HCT116 (cell line): ENCODE measurements around the gene ASF1A. TPM values are rescaled to one million over a fixed set of nuclear protein-coding genes. Genes with fewer than 3 reads are reported as not detected.

Source experiments
- POLR2AphosphoS5 ChIP-seq: IDR thresholded peaks from 2 replicates; pipeline ENCODE4 v1.6.1; 2011; ENCODE audit warnings: mild to moderate bottlenecking, low read depth, low read length, moderate library complexity
- RAD21 ChIP-seq: IDR thresholded peaks from 2 replicates; pipeline ENCODE4 v1.6.1; 2012; ENCODE audit warnings: low read depth, mild to moderate bottlenecking
- SIN3A ChIP-seq: IDR thresholded peaks from 2 replicates; pipeline ENCODE4 v1.6.1; 2012; ENCODE audit warnings: low read depth
- total RNA-seq: library from RNA; stranded (reverse); gene quantifications from one replicate; pipeline ENCODE4 v1.2.1, GENCODE V29; 2021; ENCODE audit not compliant: unreplicated experiment
- TF ChIP-seq, protein P1 (sequence below): IDR thresholded peaks from 2 replicates; pipeline ENCODE4 v1.6.1; 2012; ENCODE audit warnings: low read depth

The ASF1A gene
- total RNA-seq, 1 experiment from 2014 or later = 23.3 TPM

DNA sequence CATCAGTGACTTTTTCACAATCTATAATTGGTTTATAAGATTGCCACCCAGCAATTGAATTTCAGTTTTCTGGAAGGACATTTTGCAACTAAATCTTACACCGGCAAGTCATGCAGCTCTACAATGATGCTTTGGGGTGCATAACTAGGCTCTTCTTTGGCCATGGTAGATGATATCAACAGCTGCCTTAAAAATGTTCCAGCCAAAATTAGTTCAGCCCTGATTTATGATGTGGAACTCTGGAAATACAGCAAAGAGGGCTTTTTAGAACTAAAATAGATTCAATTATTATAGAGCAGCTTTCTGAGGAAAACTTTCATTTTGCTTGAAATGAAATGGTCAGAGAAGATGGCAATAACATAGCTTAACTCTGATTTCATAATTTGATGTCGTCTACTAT lies 59.4 kb downstream of the ASF1A start (continued):
- TF ChIP-seq SIN3A (no peak), RAD21 (no peak), POLR2AphosphoS5 (no peak)
- TF ChIP-seq, protein P1, sequence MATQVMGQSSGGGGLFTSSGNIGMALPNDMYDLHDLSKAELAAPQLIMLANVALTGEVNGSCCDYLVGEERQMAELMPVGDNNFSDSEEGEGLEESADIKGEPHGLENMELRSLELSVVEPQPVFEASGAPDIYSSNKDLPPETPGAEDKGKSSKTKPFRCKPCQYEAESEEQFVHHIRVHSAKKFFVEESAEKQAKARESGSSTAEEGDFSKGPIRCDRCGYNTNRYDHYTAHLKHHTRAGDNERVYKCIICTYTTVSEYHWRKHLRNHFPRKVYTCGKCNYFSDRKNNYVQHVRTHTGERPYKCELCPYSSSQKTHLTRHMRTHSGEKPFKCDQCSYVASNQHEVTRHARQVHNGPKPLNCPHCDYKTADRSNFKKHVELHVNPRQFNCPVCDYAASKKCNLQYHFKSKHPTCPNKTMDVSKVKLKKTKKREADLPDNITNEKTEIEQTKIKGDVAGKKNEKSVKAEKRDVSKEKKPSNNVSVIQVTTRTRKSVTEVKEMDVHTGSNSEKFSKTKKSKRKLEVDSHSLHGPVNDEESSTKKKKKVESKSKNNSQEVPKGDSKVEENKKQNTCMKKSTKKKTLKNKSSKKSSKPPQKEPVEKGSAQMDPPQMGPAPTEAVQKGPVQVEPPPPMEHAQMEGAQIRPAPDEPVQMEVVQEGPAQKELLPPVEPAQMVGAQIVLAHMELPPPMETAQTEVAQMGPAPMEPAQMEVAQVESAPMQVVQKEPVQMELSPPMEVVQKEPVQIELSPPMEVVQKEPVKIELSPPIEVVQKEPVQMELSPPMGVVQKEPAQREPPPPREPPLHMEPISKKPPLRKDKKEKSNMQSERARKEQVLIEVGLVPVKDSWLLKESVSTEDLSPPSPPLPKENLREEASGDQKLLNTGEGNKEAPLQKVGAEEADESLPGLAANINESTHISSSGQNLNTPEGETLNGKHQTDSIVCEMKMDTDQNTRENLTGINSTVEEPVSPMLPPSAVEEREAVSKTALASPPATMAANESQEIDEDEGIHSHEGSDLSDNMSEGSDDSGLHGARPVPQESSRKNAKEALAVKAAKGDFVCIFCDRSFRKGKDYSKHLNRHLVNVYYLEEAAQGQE = no peak

Other genes with a start within 250 kb of the ASF1A start
- 4.9 TPM for gene CEP85L, start 242.6 kb upstream of the ASF1A start, total RNA-seq
- gene MCM9, start 41.0 kb downstream of the ASF1A start, total RNA-seq = 13.6 TPM
- gene FAM184A, start 184.5 kb downstream of the ASF1A start, total RNA-seq = 2.4 TPM